Endodermal cell (in vitro differentiated cells): ENCODE data around the gene SLC44A1. TPM values are rescaled to one million over a fixed set of nuclear protein-coding genes. Genes with fewer than 3 reads are reported as not detected.

Source experiments
- DNase-seq: peaks from one replicate; pipeline ENCODE4 v3.0.0-alpha.2; 2017
- H3K27ac ChIP-seq: 2 replicates; pipeline ENCODE4 v1.5.1; 2013; ENCODE audit warnings: mild to moderate bottlenecking, low read depth, low read length, moderate library complexity
- H3K27me3 ChIP-seq: 2 replicates; pipeline ENCODE4 v1.6.1; 2013; ENCODE audit warnings: mild to moderate bottlenecking, low read length, moderate library complexity; ENCODE audit not compliant: insufficient read depth, control insufficient read depth, poor library complexity, severe bottlenecking
- H3K36me3 ChIP-seq: 2 replicates; pipeline ENCODE4 v1.7.0; 2013; ENCODE audit warnings: mild to moderate bottlenecking, low read length, moderate library complexity; ENCODE audit not compliant: control insufficient read depth, insufficient read depth
- H3K4me1 ChIP-seq: one replicate; pipeline ENCODE4 v1.7.0; 2013; ENCODE audit warnings: low read length; ENCODE audit not compliant: control insufficient read depth, insufficient read depth
- H3K4me3 ChIP-seq: 2 replicates; pipeline ENCODE4 v1.5.1; 2013; ENCODE audit warnings: mild to moderate bottlenecking, low read length, moderate library complexity
- H3K9ac ChIP-seq: 2 replicates; pipeline ENCODE4 v1.6.1; 2013; ENCODE audit warnings: mild to moderate bottlenecking, low read length, moderate library complexity; ENCODE audit not compliant: poor library complexity, severe bottlenecking; ENCODE audit errors: extremely low read depth
- H3K9me3 ChIP-seq: 2 replicates; pipeline ENCODE4 v1.6.1; 2013; ENCODE audit warnings: mild to moderate bottlenecking, low read length, moderate library complexity; ENCODE audit not compliant: control insufficient read depth
- H3K27ac Mint-ChIP-seq: 2 replicates; pipeline ENCODE4 v1.8.0; 2020; ENCODE audit warnings: mixed read lengths
- H3K27me3 Mint-ChIP-seq: 2 replicates; pipeline ENCODE4 v1.8.0; 2021; ENCODE audit warnings: mild to moderate bottlenecking, mixed read lengths; ENCODE audit not compliant: insufficient read depth
- H3K36me3 Mint-ChIP-seq: 2 replicates; pipeline ENCODE4 v1.8.0; 2020; ENCODE audit warnings: low read depth, mixed read lengths
- H3K4me1 Mint-ChIP-seq: 2 replicates; pipeline ENCODE4 v1.8.0; 2020; ENCODE audit warnings: mixed read lengths
- H3K4me3 Mint-ChIP-seq: 2 replicates; pipeline ENCODE4 v1.8.0; 2020; ENCODE audit warnings: mild to moderate bottlenecking, moderate library complexity, mixed read lengths
- H3K9me3 Mint-ChIP-seq: 2 replicates; pipeline ENCODE4 v1.8.0; 2020; ENCODE audit warnings: mild to moderate bottlenecking, mixed read lengths
- WGBS, 2 experiments: methylation state at CpG; one replicate each; pipeline versions ENCODE4 v1.1.5 to v1.1.7; 2013; ENCODE audit warnings: missing lambda C conversion rate in 2 of 2, mixed read lengths in 1 of 2; ENCODE audit not compliant: insufficient coverage in 1 of 2, insufficient read length in 1 of 2; 5-methylcytosine and 5-hydroxymethylcytosine counted together
- total RNA-seq, 2 donors: library from RNA; stranded (reverse); fragmentation: NEBNext Ultra II Directional in 1 of 2; extraction: Animal tissue kit (Norgen Biotek cat#: 25700) in 1 of 2; gene quantifications; 2 replicates in 1 of 2; 3 replicates in 1 of 2; pipeline ENCODE4 v1.2.1, GENCODE V29; 2021
- TF ChIP-seq, protein P1 (sequence below): fragments of 200-600 bp; sonication (generic); conservative IDR thresholded peaks from 2 replicates; pipeline ENCODE4 v1.5.0; 2021; ENCODE audit warnings: antibody characterized with exemption, mild to moderate bottlenecking

The SLC44A1 gene
- total RNA-seq, 2 donors from 2014 or later = 69.7 to 73.4 TPM

DNA sequence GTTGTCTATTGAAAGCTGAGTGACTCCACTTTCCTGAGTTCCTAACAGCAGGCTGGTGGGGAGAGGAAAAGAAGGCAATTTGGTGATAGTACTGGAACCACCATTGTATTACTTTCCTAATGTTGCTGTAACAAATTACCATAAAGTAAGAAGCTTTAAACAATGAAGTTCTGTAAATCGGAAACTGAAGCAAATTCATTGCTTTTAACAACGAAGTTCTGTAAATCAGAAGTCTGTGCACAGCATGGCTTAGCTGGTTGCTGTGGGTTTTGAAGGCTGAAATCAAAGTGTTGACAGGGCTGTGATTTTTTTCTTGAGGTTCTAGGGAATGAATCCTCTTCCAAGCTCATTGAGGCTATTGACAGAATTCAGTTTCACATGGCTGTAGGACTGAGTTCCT is 72.3 kb downstream of the SLC44A1 start:
- TF ChIP-seq, protein P1, sequence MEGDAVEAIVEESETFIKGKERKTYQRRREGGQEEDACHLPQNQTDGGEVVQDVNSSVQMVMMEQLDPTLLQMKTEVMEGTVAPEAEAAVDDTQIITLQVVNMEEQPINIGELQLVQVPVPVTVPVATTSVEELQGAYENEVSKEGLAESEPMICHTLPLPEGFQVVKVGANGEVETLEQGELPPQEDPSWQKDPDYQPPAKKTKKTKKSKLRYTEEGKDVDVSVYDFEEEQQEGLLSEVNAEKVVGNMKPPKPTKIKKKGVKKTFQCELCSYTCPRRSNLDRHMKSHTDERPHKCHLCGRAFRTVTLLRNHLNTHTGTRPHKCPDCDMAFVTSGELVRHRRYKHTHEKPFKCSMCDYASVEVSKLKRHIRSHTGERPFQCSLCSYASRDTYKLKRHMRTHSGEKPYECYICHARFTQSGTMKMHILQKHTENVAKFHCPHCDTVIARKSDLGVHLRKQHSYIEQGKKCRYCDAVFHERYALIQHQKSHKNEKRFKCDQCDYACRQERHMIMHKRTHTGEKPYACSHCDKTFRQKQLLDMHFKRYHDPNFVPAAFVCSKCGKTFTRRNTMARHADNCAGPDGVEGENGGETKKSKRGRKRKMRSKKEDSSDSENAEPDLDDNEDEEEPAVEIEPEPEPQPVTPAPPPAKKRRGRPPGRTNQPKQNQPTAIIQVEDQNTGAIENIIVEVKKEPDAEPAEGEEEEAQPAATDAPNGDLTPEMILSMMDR = no peak
- Histone ChIP-seq H3K9me3 (no peaks in the 10 kb centered on the region), H3K4me1 (peaks cover 13% of the 10 kb centered on the region), H3K9ac (no peak overlapping the region), H3K27ac (no peak overlapping the region), H3K27me3 (no peaks in the 10 kb centered on the region), H3K36me3 (peaks cover 16% of the 10 kb centered on the region), H3K4me3 (no peak overlapping the region)
- no peak for DNase-seq
- peaks cover 36% of the 10 kb centered on the region for H3K4me1 Mint-ChIP-seq
- no peaks in the 10 kb centered on the region for H3K9me3 Mint-ChIP-seq
- no peak overlapping the region for H3K4me3 Mint-ChIP-seq
- H3K27me3 Mint-ChIP-seq = no peaks in the 10 kb centered on the region
- 94% methylated on average over 2 of the region's 2 CpGs for WGBS, 2 experiments
- H3K27ac Mint-ChIP-seq = no peak overlapping the region
- peaks cover 16% of the 10 kb centered on the region for H3K36me3 Mint-ChIP-seq

DNA sequence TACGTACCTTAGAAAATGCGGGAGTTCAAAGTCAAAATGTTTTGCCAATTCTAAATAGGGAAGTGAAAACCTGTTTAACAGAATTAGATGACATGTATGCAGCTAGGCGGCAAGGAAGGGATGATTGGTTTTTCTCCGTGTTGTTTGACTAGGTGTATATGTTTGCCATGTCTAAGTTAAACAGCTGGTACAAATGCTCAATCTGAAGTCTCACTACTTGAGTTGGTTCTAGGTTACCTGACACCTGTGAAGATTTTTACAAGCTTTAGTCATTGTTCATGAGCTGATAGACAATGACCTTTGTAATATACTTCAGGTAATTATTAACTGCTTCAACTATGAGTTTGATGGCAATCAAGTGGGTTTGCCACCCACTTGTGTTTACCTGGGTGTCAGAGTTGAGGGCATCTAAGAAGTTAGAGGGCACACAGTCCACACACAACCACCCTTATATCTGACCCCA is 74.3 kb downstream of the SLC44A1 start:
- Mint-ChIP-seq H3K4me1 (peaks cover 24% of the 10 kb centered on the region), H3K27me3 (no peaks in the 10 kb centered on the region), H3K27ac (no peak overlapping the region), H3K9me3 (no peaks in the 10 kb centered on the region), H3K36me3 (peaks cover 22% of the 10 kb centered on the region), H3K4me3 (no peak overlapping the region)
- no peak for DNase-seq
- Histone ChIP-seq H3K36me3 (peaks cover 16% of the 10 kb centered on the region), H3K27me3 (no peaks in the 10 kb centered on the region), H3K4me3 (no peak overlapping the region), H3K27ac (no peak overlapping the region), H3K4me1 (peaks cover 13% of the 10 kb centered on the region), H3K9ac (no peak overlapping the region), H3K9me3 (no peaks in the 10 kb centered on the region)
- WGBS, 2 experiments = 96 to 97% methylated on average over 3 to 4 of the region's 4 CpGs
- TF ChIP-seq, protein P1 = no peak

DNA sequence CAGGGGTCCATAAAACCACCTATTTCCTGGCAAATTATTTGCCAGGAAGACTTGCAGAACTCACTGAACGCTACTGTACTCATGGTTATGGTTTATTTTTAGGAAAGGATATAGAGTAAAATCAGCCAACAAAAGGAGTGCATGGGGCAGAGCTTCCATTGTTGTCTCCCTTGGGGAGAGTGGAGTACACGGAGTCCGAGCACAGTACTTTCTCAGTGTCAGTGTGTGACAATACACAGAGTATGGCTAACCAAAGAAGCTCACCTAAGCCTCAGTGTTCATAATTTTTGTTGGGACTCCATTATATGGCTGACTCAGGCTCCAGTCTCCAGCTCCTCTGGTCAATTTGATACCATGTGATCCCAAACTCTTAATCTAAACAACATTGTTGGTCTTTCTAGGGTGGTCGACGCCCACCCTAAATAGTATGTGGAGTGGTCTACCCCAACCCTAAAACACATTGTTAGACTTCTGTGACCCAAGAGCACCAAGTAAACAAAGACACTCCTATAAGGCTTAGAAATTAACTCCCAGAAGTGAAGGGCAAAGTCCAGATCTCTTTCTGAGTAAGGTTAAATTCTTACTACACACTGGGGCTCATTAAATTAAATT is 74.9 kb downstream of the SLC44A1 start:
- H3K27me3 Mint-ChIP-seq = no peaks in the 10 kb centered on the region
- Histone ChIP-seq H3K36me3 (peaks cover 16% of the 10 kb centered on the region), H3K9ac (no peak overlapping the region), H3K27me3 (no peaks in the 10 kb centered on the region), H3K4me3 (no peak overlapping the region), H3K4me1 (peaks cover 13% of the 10 kb centered on the region), H3K27ac (no peak overlapping the region), H3K9me3 (no peaks in the 10 kb centered on the region)
- 92 to 100% methylated on average over 4 to 5 of the region's 5 CpGs for WGBS, 2 experiments
- H3K4me3 Mint-ChIP-seq = no peak overlapping the region
- no peaks in the 10 kb centered on the region for H3K9me3 Mint-ChIP-seq
- H3K36me3 Mint-ChIP-seq = peaks cover 21% of the 10 kb centered on the region
- DNase-seq = no peak
- H3K27ac Mint-ChIP-seq = no peak overlapping the region
- TF ChIP-seq, protein P1 = no peak
- peaks cover 18% of the 10 kb centered on the region for H3K4me1 Mint-ChIP-seq
